Stimulated activated CD8-positive, alpha-beta memory T cell treated with anti-CD3 and anti-CD28 coated beads, Interleukin-2, amount 100 ng/mL, for 1 hour (primary cell): ENCODE data around the gene MAF.

ENCODE experiments used
- DNase-seq, 2 donors: peaks; one replicate each; pipeline ENCODE4 v3.0.0-alpha.2; 2020; ENCODE audit warnings: low read depth in 2 of 2

The MAF gene

DNA sequence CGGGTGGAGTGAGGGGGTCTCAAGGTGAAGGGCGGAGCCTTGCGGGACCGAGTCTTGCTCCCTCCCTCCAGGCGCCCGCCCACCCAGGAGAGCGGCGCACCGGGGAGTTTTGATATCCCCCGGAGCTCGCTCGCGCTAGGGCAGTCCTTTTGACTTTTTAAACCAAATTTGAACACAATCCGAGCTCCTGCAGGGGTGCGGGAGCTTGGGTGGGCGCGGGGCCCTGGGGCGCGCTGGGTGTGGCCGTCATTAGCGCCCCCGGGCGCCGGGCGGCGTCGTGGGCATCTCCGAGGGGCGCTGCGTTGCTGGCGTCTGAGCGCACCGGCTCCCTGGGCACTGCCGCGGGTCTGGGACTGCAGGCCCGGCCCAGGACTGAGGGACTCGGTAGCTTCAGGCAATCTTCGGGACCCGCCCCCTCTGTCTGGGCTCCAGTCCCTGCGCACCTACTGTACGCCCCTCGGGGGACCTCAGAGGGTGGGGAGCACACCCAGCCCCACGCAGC is 10.9 kb downstream of the MAF start:
- DNase-seq, result no peak

DNA sequence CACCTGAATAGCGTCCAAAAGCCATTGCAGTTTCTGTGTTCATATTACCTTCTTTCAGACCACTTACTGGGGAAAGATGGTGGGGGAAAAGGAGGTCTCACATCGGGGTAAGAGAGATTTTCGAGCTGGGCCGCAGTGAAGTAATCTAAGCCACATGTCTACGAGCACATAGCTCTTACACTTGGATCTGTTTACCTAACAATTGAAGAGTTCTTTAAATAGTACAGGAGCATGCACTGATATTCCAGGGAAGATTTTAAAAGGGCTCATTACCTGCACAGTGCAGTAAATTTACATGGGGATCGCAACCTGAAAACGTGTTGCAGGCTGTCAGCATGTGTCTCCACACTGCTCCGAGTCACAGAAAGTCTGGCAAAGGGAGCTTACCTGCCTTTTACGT is 12.6 kb downstream of the MAF start:
- DNase-seq, result no peak

DNA sequence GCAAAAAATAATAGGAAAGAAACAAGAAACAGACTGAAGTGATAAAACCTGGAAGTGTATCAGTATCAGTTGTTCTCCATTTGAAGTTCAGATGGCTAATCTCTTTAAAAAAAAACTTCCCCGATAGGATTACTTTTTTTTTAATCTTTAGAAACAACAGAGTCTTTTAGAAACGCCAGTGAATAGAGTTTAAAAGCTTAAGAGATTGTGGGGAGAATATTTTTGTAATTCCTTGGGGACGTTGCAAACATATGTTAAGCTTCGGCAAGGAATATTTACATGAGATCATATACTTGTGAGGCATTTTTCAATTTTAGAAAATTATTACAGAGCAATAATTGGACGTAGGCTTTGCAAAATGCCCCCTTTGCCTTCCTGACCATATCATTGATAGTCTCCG is 13.2 kb downstream of the MAF start:
- DNase-seq, result no peak

DNA sequence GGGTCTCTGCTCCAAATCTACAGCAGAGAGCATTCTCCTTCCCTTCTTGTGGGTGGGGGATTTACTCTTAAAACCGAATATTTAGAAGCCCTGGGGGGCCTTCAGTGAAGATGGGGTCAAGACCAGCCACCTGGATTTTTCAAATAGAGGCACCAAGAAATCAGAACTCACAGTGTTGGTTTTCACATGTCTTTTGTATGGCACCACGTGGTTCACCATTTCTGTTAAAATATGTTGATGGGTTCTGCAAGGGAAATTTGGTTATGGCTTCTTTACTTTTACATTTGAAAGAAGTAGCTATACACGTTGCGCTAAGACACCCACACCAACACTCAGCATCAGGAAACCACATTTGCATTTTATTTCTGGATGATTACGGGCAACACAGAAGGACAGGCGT is 17.7 kb downstream of the MAF start:
- no peak for DNase-seq

DNA sequence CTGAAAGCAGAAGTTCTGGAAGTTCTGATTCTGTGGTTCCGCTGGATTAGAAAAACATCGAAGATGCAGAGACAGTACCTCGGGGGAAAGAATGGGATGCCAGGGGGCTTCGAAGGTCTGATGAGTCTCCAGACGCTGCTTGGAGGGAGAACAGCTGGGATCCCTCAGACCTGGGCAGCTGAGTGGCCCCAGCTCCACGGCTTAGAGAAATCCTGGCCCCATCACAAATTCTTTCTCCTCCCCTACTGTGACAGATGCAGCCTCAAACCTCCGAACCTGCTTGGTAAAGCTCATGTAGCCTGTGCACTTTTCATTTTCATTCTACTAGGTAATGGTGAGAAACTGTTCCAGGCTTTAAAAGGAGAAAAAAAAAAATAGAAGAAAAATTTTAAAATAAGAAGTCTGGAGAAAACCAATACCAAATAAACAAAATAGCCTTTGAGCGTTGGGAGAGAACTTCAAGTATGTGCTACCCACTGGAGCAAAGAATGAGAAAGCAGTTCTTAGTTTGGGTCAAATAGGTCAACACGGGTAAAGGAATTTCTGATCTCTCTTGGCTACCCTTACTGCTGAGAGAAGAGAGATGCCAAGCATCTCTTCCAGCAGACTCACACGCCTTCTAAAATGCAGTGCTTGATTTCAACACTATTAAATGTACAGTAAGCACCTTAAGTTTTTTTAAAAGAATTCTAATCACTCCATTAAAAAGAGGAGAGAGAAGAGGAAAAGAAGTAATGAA is 19.9 kb downstream of the MAF start:
- DNase-seq, result no peak

DNA sequence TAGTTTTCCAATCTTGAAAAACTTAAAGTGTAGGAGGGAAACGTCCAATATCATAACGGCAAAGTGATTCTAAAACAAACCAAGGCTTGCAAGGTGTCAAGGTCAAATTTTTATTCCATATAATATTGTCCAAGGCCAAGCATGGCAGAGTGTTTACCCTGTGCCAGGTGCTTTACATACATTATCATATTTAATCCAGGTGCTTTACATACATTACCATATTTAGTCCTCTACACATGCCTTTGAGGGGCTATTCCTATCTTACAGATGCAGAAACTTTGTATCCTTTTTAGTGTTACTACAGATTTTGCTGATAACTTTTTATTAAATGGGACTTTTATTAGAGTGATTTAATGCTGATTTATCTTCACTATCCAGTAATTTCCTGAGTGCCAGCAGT is 23.9 kb downstream of the MAF start:
- no peak for DNase-seq

DNA sequence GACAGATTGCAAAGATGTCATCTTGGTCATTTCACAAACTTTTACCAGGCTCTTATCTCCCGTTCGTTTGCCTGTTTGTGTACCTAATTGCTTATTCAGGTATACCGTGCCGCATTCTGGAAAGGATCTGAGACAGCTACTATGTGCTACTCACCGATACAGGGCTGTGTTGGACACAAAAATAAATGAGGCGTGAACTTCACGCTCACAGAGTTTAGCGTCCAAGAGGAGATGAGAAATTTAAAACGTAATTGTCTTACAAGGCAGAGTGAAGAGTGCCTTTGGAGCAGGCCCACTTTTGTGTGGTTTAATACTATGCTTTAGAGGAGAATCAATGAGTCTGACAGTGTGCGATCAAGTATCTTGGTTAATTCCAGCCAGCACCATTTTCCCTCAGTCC is 26.7 kb downstream of the MAF start:
- DNase-seq, result no peak

DNA sequence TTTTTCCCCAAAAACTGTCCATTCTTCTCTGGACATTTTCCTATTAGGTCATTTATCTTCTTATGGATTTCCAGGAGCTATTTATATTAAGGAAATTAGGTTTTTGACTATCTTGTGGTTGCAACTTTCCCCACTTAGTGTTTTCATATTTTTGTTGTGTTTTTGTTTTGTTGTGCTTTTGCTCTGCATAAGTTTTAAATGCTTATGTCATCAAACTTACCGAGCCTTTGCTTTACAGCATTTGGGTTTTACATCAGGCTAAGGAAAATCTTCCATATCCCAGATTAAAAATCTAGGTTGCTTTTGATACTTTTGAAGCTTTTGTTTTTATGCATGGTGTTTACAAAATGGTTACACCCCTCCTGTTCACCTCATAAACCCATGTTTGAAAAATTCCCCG is 27.5 kb downstream of the MAF start:
- DNase-seq, result no peak

DNA sequence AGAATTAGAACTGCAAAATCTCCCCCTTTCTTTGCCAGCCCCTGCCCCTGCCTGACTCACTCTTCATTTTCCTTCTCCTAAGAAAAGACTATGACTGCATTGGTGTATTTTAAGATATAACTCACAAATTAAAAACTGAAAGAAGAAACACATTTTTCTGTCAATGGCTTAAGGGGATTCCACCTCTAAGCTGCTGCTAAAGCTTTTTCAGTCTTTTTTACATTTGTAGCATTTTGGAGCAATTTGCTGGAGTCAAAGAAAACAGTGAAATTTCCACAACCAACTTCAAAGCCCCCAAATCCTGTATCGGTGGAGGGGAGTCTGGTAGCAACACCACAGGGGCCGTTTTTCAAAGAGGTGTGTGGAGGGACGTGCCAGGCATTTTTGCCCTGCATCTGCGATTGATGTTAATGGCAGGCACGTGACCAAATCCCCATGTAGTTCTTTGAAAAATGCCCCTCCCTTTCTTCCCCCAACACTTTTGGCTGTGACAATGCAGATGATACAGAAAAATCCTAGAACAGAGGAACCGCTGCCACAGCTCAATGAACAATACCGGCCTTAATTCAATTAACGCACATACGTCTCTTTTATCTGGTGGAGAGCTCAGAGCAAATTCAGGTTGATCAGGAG is 28.5 kb downstream of the MAF start:
- no peak for DNase-seq

DNA sequence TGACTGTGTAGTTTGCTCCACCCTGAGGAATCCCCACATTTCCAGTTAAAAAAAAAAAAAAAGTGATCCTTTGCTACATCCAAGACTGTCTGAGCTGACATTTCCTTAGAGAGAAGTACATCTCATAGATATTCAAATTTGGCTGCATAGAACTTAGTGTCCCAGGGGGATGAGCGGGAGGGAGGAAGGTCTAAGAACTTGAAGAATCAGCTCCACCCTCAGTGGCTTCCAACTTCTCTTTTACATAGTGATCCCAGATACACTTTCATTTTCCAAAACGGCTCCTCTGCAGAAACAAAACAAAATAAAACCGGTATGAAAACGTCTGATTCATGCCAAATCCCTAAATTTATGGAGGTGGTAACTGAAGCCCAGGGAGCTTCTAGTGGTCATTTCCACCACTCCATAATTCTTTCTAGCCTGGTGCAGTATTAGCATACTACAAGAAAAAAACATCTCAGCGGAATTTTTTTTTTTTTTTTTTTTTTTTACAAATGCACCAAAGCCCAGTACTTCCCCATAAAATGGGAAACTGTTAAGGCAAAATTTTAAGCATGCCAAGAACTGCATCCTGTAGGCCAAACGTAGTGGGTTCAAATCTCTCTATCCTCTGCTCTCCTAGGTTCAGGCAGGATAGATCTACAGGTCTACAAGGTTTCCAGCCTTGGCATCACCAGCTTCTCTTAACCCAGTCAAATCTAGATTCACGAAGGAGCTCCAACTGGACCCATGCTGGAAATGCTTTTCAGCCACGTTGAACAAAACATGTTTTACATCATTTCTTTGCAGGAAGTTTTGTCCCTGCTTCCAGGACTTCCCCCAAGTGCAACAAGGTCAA is 29.3 kb downstream of the MAF start:
- no peak for DNase-seq

DNA sequence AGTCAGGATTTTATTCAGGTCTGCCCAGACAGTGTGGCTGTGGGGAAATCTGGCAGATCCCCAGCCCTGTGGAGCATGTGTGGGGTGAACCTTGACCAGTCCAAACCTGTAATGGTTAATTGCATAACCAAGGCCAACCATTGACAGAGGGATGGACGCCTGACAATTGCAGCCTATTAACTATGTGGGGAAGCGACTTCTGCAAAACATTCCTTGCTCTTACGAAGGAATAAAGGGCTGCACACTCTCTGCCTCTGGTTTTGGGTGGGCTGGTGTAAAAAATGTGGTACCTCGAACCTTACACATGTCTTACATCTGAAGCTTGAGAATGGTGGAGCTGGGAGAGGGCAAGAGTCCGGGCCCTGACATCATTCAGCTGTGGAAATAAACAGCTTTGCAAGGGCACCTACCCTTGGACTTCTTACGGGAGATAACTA is 35.8 kb downstream of the MAF start:
- DNase-seq, result no peak

DNA sequence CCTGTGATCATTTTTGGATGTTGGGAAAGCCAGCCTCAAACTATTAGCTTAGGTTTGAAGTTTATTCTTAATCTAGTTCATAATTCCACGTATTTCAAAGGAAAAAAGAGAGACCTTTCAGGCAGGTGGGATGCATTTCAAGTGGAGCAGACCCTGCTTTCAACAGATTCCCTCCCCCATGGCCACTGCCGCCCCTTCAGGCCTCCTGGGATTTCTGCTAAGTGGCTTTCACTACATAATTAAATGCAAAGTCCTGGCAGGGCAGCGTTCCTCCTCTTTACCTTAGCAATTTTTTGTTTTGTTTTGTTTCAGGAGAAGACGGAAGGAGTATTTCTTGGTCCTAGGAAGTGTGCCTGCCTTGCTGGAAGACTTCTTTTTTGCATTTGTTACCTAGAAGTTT is 36.6 kb downstream of the MAF start:
- DNase-seq, result no peak

DNA sequence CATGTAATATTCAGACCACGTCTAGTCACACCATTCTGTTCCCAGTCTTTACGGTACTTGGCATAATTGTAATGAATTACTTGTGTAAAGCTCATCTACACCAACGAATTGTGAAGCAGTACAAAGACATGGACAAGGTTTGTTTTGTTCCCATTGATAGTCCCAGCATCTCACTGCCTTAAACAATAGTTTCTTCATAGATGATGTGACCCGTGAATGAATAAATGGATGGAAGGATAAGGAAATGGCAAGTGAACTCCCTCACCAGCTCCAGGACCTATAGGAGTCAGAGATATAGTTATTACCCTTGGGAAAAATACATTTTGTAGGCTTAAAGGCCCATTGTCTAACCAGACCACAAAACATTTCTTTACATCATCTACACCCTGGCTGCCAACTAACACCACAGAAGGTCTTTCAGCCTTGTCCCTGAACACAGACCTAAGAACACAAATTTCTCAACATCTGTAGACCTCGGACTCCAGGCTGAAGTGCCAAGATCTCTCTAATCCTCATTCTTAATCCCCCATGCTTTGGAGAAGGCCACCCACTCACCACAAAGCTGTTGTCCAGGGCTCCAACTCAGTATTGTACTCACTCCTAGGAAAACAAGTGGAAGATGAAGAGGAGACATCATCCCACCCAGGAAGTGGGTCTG is 38.2 kb downstream of the MAF start:
- DNase-seq, result no peak

DNA sequence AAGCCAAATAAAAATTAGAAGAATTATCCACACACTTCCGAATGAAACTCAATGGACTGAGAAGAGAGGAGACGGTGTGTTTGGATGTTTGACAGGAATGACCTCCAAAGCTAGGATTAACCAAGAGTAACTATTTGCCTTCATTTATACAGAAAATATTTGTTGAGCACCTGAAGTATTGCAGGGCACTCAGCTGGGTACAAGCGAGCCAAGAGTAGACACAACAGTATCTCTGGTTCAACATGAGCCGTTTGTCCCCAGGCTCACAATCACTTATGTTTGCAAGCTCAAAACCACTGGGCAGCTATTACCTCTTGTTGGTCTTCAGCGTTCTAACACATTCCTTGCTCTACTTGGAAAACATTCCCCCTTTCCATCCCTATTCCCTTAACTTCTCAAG is 38.8 kb downstream of the MAF start:
- DNase-seq, result no peak

DNA sequence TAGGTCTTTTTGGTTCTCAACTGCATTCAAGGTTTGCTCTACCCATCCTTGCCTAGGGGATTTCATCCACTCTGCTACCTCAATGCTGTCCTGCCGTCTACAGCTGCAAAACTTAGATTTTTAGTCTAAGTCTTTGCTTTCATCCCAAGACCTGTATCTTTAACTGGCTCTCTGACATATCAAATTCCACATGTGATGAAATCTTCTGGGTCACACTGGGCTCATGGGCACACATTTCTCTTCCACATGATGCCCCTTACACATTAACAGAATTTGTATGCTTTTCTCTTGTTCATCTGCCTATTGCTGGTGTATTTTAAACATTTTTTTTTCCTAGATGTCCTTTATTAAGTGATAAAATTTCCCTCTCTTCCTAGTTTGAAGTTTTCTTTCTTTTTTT is 39.6 kb downstream of the MAF start:
- DNase-seq, result no peak

DNA sequence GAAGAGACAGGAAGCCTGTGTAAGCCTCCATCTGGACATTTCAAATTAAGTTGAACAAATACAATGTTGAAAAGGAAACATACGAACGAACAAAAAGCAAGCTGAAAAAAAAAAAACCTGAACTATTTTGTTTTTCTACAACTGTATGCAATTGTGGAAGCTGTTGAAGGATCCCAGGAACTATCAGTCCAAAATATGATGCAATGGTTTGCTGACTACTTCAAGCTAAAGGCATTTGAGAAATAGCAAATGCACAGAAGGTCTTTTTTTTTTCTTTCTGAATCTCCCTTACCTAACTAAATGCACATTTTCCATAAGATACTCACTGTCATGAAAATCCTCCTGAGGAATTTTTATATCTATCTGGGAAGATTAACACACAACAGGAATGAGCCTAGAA is 40.2 kb downstream of the MAF start:
- DNase-seq, result no peak

DNA sequence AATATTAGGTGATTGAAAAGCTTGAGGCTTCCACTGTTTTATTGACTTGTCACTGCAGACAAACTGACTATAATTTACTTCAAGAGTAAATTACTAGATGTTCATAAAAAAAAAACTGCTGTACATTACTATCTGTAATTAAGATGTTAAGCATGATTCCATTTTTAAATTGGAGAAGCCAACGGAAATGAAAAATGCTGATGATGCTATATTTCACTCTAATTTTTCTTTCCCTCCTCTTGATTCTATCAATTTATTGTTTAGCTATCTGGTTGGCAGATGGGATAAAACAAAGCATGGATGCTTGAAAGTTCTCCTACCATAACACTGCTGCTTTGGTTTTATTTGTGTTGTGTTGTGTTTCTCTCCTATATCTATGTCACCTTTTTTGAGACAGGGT is 41.0 kb downstream of the MAF start:
- DNase-seq, result no peak

DNA sequence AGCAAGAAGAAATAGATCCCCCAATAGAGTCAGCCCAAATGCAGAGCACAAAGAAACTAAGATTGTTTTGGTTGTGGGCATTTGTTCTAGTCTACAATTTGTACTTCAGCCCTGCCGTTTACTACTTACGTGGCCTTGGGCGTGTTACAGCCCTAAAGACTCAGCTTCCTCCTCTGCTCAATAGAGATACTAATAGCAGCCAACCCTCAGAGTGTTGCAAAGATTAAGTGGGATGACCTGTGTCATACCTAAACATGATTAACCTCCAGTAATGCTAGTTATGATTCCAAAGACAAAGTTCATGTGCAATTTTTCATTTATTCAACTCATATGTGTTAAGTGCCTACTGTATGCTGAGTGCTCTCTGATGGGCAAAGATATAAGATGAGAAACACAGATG is 43.1 kb downstream of the MAF start:
- DNase-seq, result no peak

DNA sequence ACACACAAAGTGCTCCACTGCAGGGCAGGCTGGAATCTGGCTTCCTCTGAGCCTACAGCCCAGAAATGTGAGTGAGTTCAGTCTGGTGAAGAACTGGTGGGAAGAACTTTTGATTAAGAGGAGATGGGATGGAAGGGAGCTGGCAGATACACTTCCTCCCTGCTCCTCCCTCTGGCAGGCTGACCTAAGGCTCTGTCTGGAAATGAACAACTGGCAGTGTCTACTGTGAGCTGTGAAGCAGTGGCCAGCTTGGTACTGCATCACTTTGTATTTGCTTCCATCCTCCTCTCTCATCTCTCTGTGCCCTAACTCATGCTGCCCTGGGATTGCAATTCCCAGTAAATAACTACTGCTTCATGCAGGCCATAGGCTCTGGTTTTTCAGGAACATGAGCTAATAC is 45.6 kb downstream of the MAF start:
- no peak for DNase-seq

DNA sequence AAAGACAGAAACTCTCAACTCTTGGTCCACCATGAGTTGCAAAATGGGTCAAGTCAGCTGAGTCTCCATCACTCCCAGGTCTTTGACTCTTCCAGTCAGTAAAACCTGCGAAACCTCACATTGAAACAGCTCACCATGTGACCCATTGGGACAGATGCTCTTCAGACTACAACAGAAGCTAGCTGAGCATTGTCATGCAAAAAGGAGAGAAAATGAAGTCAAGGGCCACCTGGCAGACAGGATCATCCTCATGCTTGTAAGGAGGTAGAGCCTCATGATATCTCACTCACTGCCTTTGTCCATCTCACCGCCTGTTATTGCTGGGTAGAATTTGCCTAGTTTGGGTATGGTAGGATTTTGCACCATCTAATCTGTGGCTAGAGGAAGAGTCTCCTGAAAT is 50.2 kb downstream of the MAF start:
- DNase-seq, result no peak

DNA sequence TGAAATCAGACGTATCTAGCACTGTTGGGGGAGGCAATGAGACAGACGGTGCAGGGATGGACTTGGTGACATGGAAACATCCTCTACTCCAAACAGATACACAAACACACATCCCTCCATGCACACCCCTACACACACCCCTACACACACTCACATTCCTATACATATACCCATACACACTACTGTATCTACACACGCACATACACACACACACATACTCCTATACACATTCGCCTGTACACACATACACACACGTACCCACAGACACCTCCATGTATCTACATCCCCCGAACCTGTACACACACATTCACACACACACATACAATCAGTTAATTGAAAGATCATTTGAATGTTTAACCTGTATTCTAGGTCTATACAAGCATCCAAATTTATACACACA is 53.5 kb downstream of the MAF start:
- no peak for DNase-seq
